ENCODE results near the gene DNAH17.

Gene DNAH17

GRCh38 chr17:78605886-78606285, 28.7 kb upstream of the DNAH17 start:
- no peak for DNase-seq

- no peak for DNase-seq
Measured at GRCh38 chr17:78605429-78605828, 28.2 kb upstream of the DNAH17 start.

- DNase-seq: no peak
Measured at GRCh38 chr17:78602246-78602645, 25.1 kb upstream of the DNAH17 start.

- no peak for DNase-seq
Measured at GRCh38 chr17:78601577-78602190, 24.5 kb upstream of the DNAH17 start.

GRCh38 chr17:78600181-78600721, 23.1 kb upstream of the DNAH17 start:
- DNase-seq: peak; percentile 29

GRCh38 chr17:78599419-78599818, 22.2 kb upstream of the DNAH17 start:
- DNase-seq: peak; percentile 96

- DNase-seq: no peak
Measured at GRCh38 chr17:78598013-78598471, 20.8 kb upstream of the DNAH17 start.

GRCh38 chr17:78596871-78597764, 19.9 kb upstream of the DNAH17 start:
- DNase-seq: no peak

- no peak for DNase-seq
Measured at GRCh38 chr17:78595135-78595810, 18.1 kb upstream of the DNAH17 start.

GRCh38 chr17:78592991-78593329, 15.8 kb upstream of the DNAH17 start:
- no peak for DNase-seq

GRCh38 chr17:78591263-78591671, 14.1 kb upstream of the DNAH17 start:
- no peak for DNase-seq

- no peak for DNase-seq
Measured at GRCh38 chr17:78589885-78590284, 12.7 kb upstream of the DNAH17 start.

- DNase-seq: no peak
Measured at GRCh38 chr17:78589031-78589675, 12.0 kb upstream of the DNAH17 start.

- no peak for DNase-seq
Measured at GRCh38 chr17:78588258-78589030, 11.2 kb upstream of the DNAH17 start.

- DNase-seq: no peak
Measured at GRCh38 chr17:78585006-78585630, 7.9 kb upstream of the DNAH17 start.

- no peak for DNase-seq
Measured at GRCh38 chr17:78583091-78583490, 5.9 kb upstream of the DNAH17 start.

GRCh38 chr17:78581304-78581703, 4.1 kb upstream of the DNAH17 start:
- no peak for DNase-seq

- DNase-seq: no peak
Measured at GRCh38 chr17:78580277-78580804, 3.1 kb upstream of the DNAH17 start.

- DNase-seq: no peak
Measured at GRCh38 chr17:78576389-78577112, 645 bp downstream of the DNAH17 start.

GRCh38 chr17:78575899-78576298, 1.3 kb downstream of the DNAH17 start:
- no peak for DNase-seq

GRCh38 chr17:78575340-78575739, 1.9 kb downstream of the DNAH17 start:
- DNase-seq: no peak
